ENCODE results near the gene BEST4. TPM values are rescaled to one million over a fixed set of nuclear protein-coding genes. Genes with fewer than 3 reads are reported as not detected.

The BEST4 gene
- total and polyA plus RNA-seq, 2 of the 13 experiments (the other 11 are each of a cell fraction or from before 2014, with no cell fraction given): 0.77 to 1.4 TPM

DNA sequence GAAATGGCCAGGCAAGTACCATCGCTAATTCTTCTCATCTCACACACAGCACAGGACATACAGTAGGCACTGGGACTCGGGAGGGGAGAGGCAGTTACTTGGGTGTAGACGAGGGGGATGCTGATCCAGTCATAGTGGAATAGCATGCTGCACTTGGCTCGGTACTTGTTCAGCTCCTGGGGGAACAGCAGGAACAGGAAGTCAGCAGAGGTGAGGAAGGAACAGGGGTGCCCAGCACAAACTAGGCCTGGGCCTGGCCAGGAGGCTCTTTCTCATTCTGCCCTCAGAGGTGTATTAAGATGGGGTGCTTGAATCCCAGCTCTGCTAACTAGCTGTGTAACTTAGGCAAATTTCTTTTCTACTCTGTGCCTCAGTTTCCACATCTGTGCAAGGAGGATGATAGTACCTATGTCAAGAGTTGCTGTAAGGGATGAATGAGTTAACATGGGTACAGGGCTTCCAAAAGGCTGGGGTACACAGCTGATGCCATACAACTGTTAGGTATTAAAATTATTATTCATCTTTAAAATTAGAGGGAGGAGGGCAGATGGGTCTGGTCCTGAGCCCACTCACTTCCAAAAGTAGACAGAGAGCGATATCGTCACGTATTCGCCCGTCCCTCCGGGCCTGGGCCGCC lies 2.4 kb downstream of the BEST4 start (continued):
- no peak for TF ChIP-seq GABPA (IDR thresholded peaks at IDR 0.05; ENCODE audit: low read depth, low read length)
- no peak for TF ChIP-seq GABPA (CRISPR knock-in tag; IDR thresholded peaks at IDR 0.05; ENCODE audit: low read depth)
- TF ChIP-seq ZKSCAN1 (IDR thresholded peaks at IDR 0.05; ENCODE audit: low read length): no peak
- 0 out of 2 replicates have a peak, but pooled peaks have one; percentile 26 for TF ChIP-seq CHCHD3 (CRISPR knock-in tag; IDR thresholded peaks at IDR 0.05)
- TF ChIP-seq, protein P1, sequence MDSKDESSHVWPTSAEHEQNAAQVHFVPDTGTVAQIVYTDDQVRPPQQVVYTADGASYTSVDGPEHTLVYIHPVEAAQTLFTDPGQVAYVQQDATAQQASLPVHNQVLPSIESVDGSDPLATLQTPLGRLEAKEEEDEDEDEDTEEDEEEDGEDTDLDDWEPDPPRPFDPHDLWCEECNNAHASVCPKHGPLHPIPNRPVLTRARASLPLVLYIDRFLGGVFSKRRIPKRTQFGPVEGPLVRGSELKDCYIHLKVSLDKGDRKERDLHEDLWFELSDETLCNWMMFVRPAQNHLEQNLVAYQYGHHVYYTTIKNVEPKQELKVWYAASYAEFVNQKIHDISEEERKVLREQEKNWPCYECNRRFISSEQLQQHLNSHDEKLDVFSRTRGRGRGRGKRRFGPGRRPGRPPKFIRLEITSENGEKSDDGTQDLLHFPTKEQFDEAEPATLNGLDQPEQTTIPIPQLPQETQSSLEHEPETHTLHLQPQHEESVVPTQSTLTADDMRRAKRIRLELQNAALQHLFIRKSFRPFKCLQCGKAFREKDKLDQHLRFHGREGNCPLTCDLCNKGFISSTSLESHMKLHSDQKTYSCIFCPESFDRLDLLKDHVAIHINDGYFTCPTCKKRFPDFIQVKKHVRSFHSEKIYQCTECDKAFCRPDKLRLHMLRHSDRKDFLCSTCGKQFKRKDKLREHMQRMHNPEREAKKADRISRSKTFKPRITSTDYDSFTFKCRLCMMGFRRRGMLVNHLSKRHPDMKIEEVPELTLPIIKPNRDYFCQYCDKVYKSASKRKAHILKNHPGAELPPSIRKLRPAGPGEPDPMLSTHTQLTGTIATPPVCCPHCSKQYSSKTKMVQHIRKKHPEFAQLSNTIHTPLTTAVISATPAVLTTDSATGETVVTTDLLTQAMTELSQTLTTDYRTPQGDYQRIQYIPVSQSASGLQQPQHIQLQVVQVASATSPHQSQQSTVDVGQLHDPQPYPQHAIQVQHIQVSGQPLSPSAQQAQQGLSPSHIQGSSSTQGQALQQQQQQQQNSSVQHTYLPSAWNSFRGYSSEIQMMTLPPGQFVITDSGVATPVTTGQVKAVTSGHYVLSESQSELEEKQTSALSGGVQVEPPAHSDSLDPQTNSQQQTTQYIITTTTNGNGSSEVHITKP (CRISPR knock-in tag; IDR thresholded peaks at IDR 0.05; ENCODE audit: low read depth): no peak
- TF ChIP-seq EEA1 (CRISPR knock-in tag; IDR thresholded peaks at IDR 0.05; ENCODE audit: borderline replicate concordance): no peak
- no peak for TF ChIP-seq RAD51 (IDR thresholded peaks at IDR 0.05; ENCODE audit: borderline replicate concordance)
- TF ChIP-seq, protein P2, sequence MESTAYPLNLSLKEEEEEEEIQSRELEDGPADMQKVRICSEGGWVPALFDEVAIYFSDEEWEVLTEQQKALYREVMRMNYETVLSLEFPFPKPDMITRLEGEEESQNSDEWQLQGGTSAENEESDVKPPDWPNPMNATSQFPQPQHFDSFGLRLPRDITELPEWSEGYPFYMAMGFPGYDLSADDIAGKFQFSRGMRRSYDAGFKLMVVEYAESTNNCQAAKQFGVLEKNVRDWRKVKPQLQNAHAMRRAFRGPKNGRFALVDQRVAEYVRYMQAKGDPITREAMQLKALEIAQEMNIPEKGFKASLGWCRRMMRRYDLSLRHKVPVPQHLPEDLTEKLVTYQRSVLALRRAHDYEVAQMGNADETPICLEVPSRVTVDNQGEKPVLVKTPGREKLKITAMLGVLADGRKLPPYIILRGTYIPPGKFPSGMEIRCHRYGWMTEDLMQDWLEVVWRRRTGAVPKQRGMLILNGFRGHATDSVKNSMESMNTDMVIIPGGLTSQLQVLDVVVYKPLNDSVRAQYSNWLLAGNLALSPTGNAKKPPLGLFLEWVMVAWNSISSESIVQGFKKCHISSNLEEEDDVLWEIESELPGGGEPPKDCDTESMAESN (CRISPR knock-in tag; conservative IDR thresholded peaks at IDR 0.05): no peak
- TF ChIP-seq ZFP62 (CRISPR knock-in tag; IDR thresholded peaks at IDR 0.05): no peak
- TF ChIP-seq HMGXB3 (CRISPR knock-in tag; IDR thresholded peaks at IDR 0.05; ENCODE audit: borderline replicate concordance): 0 out of 2 replicates have a peak, but pooled peaks have one; percentile 21
- peak; percentile 11; the same call in 1 of the 2 replicates for TF ChIP-seq ZFX (CRISPR knock-in tag; IDR thresholded peaks at IDR 0.05; ENCODE audit: low read depth)
- TF ChIP-seq, protein P3, sequence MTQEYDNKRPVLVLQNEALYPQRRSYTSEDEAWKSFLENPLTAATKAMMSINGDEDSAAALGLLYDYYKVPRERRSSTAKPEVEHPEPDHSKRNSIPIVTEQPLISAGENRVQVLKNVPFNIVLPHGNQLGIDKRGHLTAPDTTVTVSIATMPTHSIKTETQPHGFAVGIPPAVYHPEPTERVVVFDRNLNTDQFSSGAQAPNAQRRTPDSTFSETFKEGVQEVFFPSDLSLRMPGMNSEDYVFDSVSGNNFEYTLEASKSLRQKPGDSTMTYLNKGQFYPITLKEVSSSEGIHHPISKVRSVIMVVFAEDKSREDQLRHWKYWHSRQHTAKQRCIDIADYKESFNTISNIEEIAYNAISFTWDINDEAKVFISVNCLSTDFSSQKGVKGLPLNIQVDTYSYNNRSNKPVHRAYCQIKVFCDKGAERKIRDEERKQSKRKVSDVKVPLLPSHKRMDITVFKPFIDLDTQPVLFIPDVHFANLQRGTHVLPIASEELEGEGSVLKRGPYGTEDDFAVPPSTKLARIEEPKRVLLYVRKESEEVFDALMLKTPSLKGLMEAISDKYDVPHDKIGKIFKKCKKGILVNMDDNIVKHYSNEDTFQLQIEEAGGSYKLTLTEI (CRISPR knock-in tag; conservative IDR thresholded peaks at IDR 0.05): no peak
- no peak for TF ChIP-seq EED (CRISPR knock-in tag; IDR thresholded peaks at IDR 0.05)
- TF ChIP-seq HNRNPUL1 (IDR thresholded peaks at IDR 0.05; ENCODE audit: low read depth, low read length): no peak
- no peak for TF ChIP-seq ZNF563 (CRISPR knock-in tag; IDR thresholded peaks at IDR 0.05)
- no peak for TF ChIP-seq SRSF9 (IDR thresholded peaks at IDR 0.05; ENCODE audit: borderline replicate concordance, insufficient read depth, low read depth, low read length, poor library complexity, severe bottlenecking)

All from HepG2 (cell line).